ENCODE data around the gene LAMC3. TPM values are rescaled to one million over a fixed set of nuclear protein-coding genes. Genes with fewer than 3 reads are reported as not detected.

LAMC3 gene
- polyA plus RNA-seq, 6 donors from 2014 or later, result 0.17 TPM; not detected in 5

- DNase-seq (no peak), ATAC-seq (ENCODE audit: low read depth in 2 of 2) (no peak)
- H3K27me3 Mint-ChIP-seq, result peaks cover 8 to 14% (median 11%) of the 10 kb centered on the region in 3 donors
- no peak overlapping the region for H3K27ac Mint-ChIP-seq
- no peaks in the 10 kb centered on the region for H3K36me3 Mint-ChIP-seq
- H3K4me3 Mint-ChIP-seq, result no peak overlapping the region
- no peaks in the 10 kb centered on the region for H3K4me1 Mint-ChIP-seq
- peaks cover 0 to 5% (median 2%) of the 10 kb centered on the region in 7 donors for H3K9me3 Mint-ChIP-seq
Measured at GRCh38 chr9:130990306-130990977, 18.5 kb upstream of the LAMC3 start.

GRCh38 chr9:130990978-130991777 is 17.8 kb upstream of the LAMC3 start:
- DNase-seq, result no peak
- H3K9me3 Mint-ChIP-seq, result peaks cover 0 to 5% (median 2%) of the 10 kb centered on the region in 7 donors
- no peaks in the 10 kb centered on the region for H3K36me3 Mint-ChIP-seq
- H3K4me3 Mint-ChIP-seq, result no peak overlapping the region
- peaks cover 8 to 14% (median 11%) of the 10 kb centered on the region in 3 donors for H3K27me3 Mint-ChIP-seq
- no peak for ATAC-seq (ENCODE audit: low read depth in 2 of 2)
- no peaks in the 10 kb centered on the region for H3K4me1 Mint-ChIP-seq
- no peak overlapping the region for H3K27ac Mint-ChIP-seq

GRCh38 chr9:130991778-130992681 is 16.9 kb upstream of the LAMC3 start:
- H3K4me3 Mint-ChIP-seq, result no peak overlapping the region
- no peak for DNase-seq
- peak overlapping the region in 1 of 6 donors; percentile 57 for H3K27ac Mint-ChIP-seq
- no peak for ATAC-seq (ENCODE audit: low read depth in 2 of 2)
- no peaks in the 10 kb centered on the region for H3K36me3 Mint-ChIP-seq
- no peaks in the 10 kb centered on the region for H3K4me1 Mint-ChIP-seq
- peaks cover 8 to 14% (median 11%) of the 10 kb centered on the region in 3 donors for H3K27me3 Mint-ChIP-seq
- H3K9me3 Mint-ChIP-seq, result peaks cover 0 to 5% (median 2%) of the 10 kb centered on the region in 7 donors

- Mint-ChIP-seq H3K27ac (peak overlapping the region in 1 of 6 donors; percentile 57), H3K4me3 (no peak overlapping the region), H3K9me3 (peaks cover 0 to 5% (median 2%) of the 10 kb centered on the region in 7 donors), H3K36me3 (no peaks in the 10 kb centered on the region), H3K27me3 (peaks cover 8 to 14% (median 11%) of the 10 kb centered on the region in 3 donors), H3K4me1 (no peaks in the 10 kb centered on the region)
- ATAC-seq (ENCODE audit: low read depth in 2 of 2) (no peak), DNase-seq (no peak)
Measured at GRCh38 chr9:130992682-130993032, 16.3 kb upstream of the LAMC3 start.

- Mint-ChIP-seq H3K4me3 (no peak overlapping the region), H3K36me3 (no peaks in the 10 kb centered on the region), H3K4me1 (no peaks in the 10 kb centered on the region), H3K27me3 (peaks cover 5 to 14% (median 11%) of the 10 kb centered on the region in 3 donors), H3K27ac (peak overlapping the region in 1 of 6 donors; percentile 76), H3K9me3 (peaks cover 0 to 3% (median 2%) of the 10 kb centered on the region in 7 donors)
- DNase-seq, result no peak
- ATAC-seq (ENCODE audit: low read depth in 2 of 2), result no peak
Measured at GRCh38 chr9:130993303-130994030, 15.5 kb upstream of the LAMC3 start.

GRCh38 chr9:130994135-130995085 is 14.6 kb upstream of the LAMC3 start:
- peak overlapping the region in 1 of 8 donors; percentile 78 for H3K4me3 Mint-ChIP-seq
- peaks cover 0 to 5% (median 0%) of the 10 kb centered on the region in 3 donors for H3K4me1 Mint-ChIP-seq
- ATAC-seq (ENCODE audit: low read depth in 2 of 2) (no peak), DNase-seq (no peak)
- peak overlapping the region in 2 of 6 donors; percentile 52 to 76 for H3K27ac Mint-ChIP-seq
- H3K9me3 Mint-ChIP-seq, result peaks cover 0 to 2% (median 0%) of the 10 kb centered on the region in 7 donors
- H3K27me3 Mint-ChIP-seq, result peaks cover 7 to 23% (median 19%) of the 10 kb centered on the region in 3 donors
- H3K36me3 Mint-ChIP-seq, result no peaks in the 10 kb centered on the region

- no peak for DNase-seq
- Mint-ChIP-seq H3K4me1 (peaks cover 0 to 5% (median 0%) of the 10 kb centered on the region in 3 donors), H3K4me3 (no peak overlapping the region), H3K27ac (peak overlapping the region in 2 of 6 donors; percentile 52 to 90), H3K27me3 (peaks cover 14 to 30% (median 22%) of the 10 kb centered on the region in 3 donors), H3K36me3 (no peaks in the 10 kb centered on the region), H3K9me3 (peaks cover 0 to 1% (median 0%) of the 10 kb centered on the region in 7 donors)
- peak in 1 of 2 donors; percentile 25 for ATAC-seq (ENCODE audit: low read depth in 2 of 2)
Measured at GRCh38 chr9:130995086-130996011, 13.6 kb upstream of the LAMC3 start.

GRCh38 chr9:130996205-130996604 is 12.8 kb upstream of the LAMC3 start:
- no peaks in the 10 kb centered on the region for H3K9me3 Mint-ChIP-seq
- H3K27ac Mint-ChIP-seq, result no peak overlapping the region
- no peak overlapping the region for H3K4me3 Mint-ChIP-seq
- H3K27me3 Mint-ChIP-seq, result peaks cover 15 to 30% (median 25%) of the 10 kb centered on the region in 3 donors
- DNase-seq (no peak), ATAC-seq (ENCODE audit: low read depth in 2 of 2) (no peak)
- H3K36me3 Mint-ChIP-seq, result no peaks in the 10 kb centered on the region
- H3K4me1 Mint-ChIP-seq, result peaks cover 0 to 5% (median 0%) of the 10 kb centered on the region in 3 donors

- H3K27me3 Mint-ChIP-seq, result peaks cover 19 to 30% (median 28%) of the 10 kb centered on the region in 3 donors
- DNase-seq, result no peak
- no peak overlapping the region for H3K4me3 Mint-ChIP-seq
- no peaks in the 10 kb centered on the region for H3K9me3 Mint-ChIP-seq
- no peaks in the 10 kb centered on the region for H3K36me3 Mint-ChIP-seq
- no peak for ATAC-seq (ENCODE audit: low read depth in 2 of 2)
- H3K4me1 Mint-ChIP-seq, result peaks cover 0 to 5% (median 0%) of the 10 kb centered on the region in 3 donors
- no peak overlapping the region for H3K27ac Mint-ChIP-seq
Measured at GRCh38 chr9:130996676-130997394, 12.1 kb upstream of the LAMC3 start.

GRCh38 chr9:130997395-130997684 is 11.6 kb upstream of the LAMC3 start:
- Mint-ChIP-seq H3K4me3 (no peak overlapping the region), H3K9me3 (no peaks in the 10 kb centered on the region), H3K27ac (peak overlapping the region in 1 of 6 donors; percentile 20), H3K27me3 (peaks cover 21 to 30% (median 28%) of the 10 kb centered on the region in 3 donors), H3K4me1 (peaks cover 0 to 5% (median 0%) of the 10 kb centered on the region in 3 donors), H3K36me3 (no peaks in the 10 kb centered on the region)
- no peak for DNase-seq
- ATAC-seq (ENCODE audit: low read depth in 2 of 2), result no peak
